ENCODE measurements around the gene SLK.

The SLK gene

GRCh38 chr10:104025524-104025923, 58.6 kb downstream of the SLK start:
- no peak overlapping the region for H3K27ac ChIP-seq
- TF ChIP-seq CTCF (conservative IDR thresholded peaks at IDR 0.05) = no peak

- TF ChIP-seq CTCF (conservative IDR thresholded peaks at IDR 0.05) = no peak
Measured at GRCh38 chr10:104026762-104027161, 59.8 kb downstream of the SLK start.

GRCh38 chr10:104028146-104028545, 61.2 kb downstream of the SLK start:
- no peak overlapping the region for H3K27ac ChIP-seq
- TF ChIP-seq CTCF (conservative IDR thresholded peaks at IDR 0.05) = peak; percentile 63

More at GRCh38 chr10:104026762-104027161, 59.8 kb downstream of the SLK start:
- no peak overlapping the region for H3K27ac ChIP-seq

- H3K27ac ChIP-seq = no peak overlapping the region
- TF ChIP-seq CTCF (conservative IDR thresholded peaks at IDR 0.05) = no peak
Measured at GRCh38 chr10:104028823-104029520, 62.0 kb downstream of the SLK start.

GRCh38 chr10:104029521-104029860, 62.6 kb downstream of the SLK start:
- no peak for TF ChIP-seq CTCF (conservative IDR thresholded peaks at IDR 0.05)
- no peak overlapping the region for H3K27ac ChIP-seq

- no peak for TF ChIP-seq CTCF (conservative IDR thresholded peaks at IDR 0.05)
Measured at GRCh38 chr10:104031631-104032030, 64.7 kb downstream of the SLK start.

GRCh38 chr10:104032144-104032775, 65.3 kb downstream of the SLK start:
- TF ChIP-seq CTCF (conservative IDR thresholded peaks at IDR 0.05) = no peak
- no peak overlapping the region for H3K27ac ChIP-seq

More at GRCh38 chr10:104031631-104032030, 64.7 kb downstream of the SLK start:
- H3K27ac ChIP-seq = no peak overlapping the region
